ACC112 (cell line): ENCODE data around the gene PMAIP1.

Experiments used
- H2AFZ ChIP-seq: fragments of 200-600 bp; sonication (generic); one replicate; pipeline ENCODE4 v1.6.0; 2017; ENCODE audit warnings: antibody characterized with exemption, low read length; ENCODE audit not compliant: unreplicated experiment
- H3K27ac ChIP-seq: fragments of 200-600 bp; sonication (generic); 2 replicates; pipeline ENCODE4 v1.5.1; 2014; ENCODE audit warnings: low read depth, mild to moderate bottlenecking, antibody characterized with exemption, low read length, moderate library complexity
- H3K27me3 ChIP-seq: fragments of 200-600 bp; sonication (generic); 2 replicates; pipeline ENCODE4 v1.6.1; 2014; ENCODE audit warnings: mild to moderate bottlenecking, antibody characterized with exemption, low read length, moderate library complexity, mixed read lengths; ENCODE audit not compliant: insufficient read depth
- H3K36me3 ChIP-seq: fragments of 200-600 bp; sonication (generic); 2 replicates; pipeline ENCODE4 v1.6.1; 2016; ENCODE audit warnings: mild to moderate bottlenecking, antibody characterized with exemption, low read length, moderate library complexity, mixed read lengths; ENCODE audit not compliant: insufficient read depth
- H3K4me1 ChIP-seq: fragments of 200-600 bp; sonication (generic); one replicate; pipeline ENCODE4 v1.6.1; 2016; ENCODE audit warnings: low read length, mixed read lengths; ENCODE audit not compliant: insufficient read depth, unreplicated experiment, control insufficient read depth
- H3K4me3 ChIP-seq: fragments of 200-600 bp; sonication (generic); 2 replicates; pipeline ENCODE4 v1.5.1; 2014; ENCODE audit warnings: mild to moderate bottlenecking, low read depth, low read length
- H3K79me2 ChIP-seq: fragments of 200-600 bp; sonication (generic); one replicate; pipeline ENCODE4 v1.6.0; 2016; ENCODE audit warnings: low read length; ENCODE audit not compliant: control insufficient read depth, unreplicated experiment, insufficient read depth

Gene PMAIP1

DNA sequence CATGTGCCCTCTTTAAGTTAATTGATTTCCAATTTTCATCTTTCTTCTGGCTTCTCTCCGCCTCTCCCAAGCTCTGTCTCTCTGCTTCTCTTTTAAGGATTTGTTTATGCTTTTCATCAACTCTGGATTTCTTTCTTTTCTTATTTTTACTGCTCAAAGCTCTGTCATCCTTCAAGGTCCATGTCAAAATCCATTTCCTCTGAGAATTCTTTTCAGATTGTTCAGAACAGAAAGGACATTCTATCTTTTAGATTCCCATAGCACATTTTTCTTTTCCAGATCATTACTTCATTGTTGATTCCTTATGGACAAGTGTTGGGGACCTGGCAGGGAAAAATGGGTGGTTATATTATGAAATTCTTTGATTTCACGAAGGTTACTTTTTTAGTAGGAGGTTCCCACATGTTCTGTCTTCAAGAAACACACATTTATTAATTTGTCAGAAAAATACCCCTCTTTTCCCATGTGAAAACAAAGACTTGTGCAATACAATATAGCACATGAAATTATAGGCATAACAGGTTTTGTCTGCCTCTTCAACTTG, 12.3 kb downstream of the PMAIP1 start:
- Histone ChIP-seq H3K27me3 (no peaks in the 10 kb centered on the region), H3K36me3 (no peaks in the 10 kb centered on the region; the same call in 1 of the 2 replicates), H3K4me1 (peaks cover 51% of the 10 kb centered on the region), H2AFZ (no peak overlapping the region), H3K79me2 (no peaks in the 10 kb centered on the region), H3K4me3 (no peak overlapping the region), H3K27ac (peak overlapping the region; percentile 77)

DNA sequence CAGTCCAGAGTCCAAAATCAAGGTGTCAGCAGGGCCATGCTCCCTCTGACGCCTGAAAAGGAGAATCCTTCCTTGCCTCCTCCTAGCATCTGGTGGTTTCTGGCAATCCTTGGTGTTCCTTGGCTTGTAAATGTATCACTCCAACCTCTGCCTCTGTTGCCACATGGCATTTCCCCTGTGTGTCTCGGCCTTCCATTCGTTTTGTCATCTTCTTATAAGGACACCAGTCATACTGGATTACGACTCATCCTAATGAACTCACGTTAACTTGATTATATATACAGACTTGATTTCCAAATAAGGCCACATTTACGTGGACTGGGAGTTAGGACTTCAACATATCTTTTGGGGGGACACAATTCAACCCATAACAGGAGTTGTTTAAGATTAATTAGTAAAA, 15.8 kb downstream of the PMAIP1 start:
- H2AFZ ChIP-seq = no peak overlapping the region
- H3K36me3 ChIP-seq = no peaks in the 10 kb centered on the region; the same call in 1 of the 2 replicates
- H3K79me2 ChIP-seq = no peaks in the 10 kb centered on the region
- H3K27ac ChIP-seq = no peak overlapping the region
- H3K4me1 ChIP-seq = peaks cover 45% of the 10 kb centered on the region
- no peaks in the 10 kb centered on the region for H3K27me3 ChIP-seq
- H3K4me3 ChIP-seq = no peak overlapping the region

DNA sequence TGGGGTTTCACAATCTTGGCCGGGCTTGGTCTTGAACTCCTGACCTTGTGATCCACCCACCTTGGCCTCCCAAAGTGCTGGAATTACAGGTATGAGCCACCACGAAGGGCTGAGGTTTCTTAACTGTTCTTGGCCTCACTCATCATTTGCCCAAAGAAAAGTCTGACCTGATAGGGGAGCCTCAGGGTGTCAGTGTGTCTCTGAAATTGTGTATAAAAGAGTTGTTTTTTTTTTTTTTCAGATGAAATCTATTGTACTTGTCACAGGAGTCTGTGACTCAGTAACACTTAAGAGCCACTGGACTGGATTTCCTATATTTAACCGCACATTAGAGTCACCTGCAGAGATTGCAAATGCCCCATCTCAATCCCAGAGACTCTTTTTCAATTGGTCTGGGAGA, 16.9 kb downstream of the PMAIP1 start:
- Histone ChIP-seq H3K36me3 (no peaks in the 10 kb centered on the region; the same call in 1 of the 2 replicates), H3K27ac (no peak overlapping the region), H3K4me1 (peaks cover 34% of the 10 kb centered on the region), H3K4me3 (no peak overlapping the region), H2AFZ (no peak overlapping the region), H3K79me2 (no peaks in the 10 kb centered on the region), H3K27me3 (no peaks in the 10 kb centered on the region)

DNA sequence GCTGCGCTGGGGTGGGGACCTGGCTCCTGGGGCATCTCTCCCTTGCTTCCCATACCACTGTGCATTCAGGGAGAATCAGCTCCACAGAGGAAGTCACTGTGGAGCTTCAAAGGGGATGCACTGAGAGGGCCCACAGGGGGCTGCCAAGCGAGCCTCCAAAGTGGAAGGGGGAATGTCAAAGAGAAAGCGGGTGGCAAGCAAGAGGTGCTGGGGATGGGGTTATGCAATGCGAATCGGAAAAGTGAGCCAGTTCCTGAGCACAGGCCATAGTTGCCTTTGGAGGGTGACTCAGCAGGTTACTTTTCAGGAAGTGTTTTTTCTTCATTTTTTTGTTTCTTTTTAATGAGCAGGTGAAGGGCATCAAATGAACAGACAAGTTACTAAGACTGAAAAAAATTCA, 17.6 kb downstream of the PMAIP1 start:
- Histone ChIP-seq H3K79me2 (no peaks in the 10 kb centered on the region), H3K36me3 (no peaks in the 10 kb centered on the region; the same call in 1 of the 2 replicates), H3K27ac (peak overlapping the region; percentile 40), H3K27me3 (no peaks in the 10 kb centered on the region), H3K4me1 (peaks cover 28% of the 10 kb centered on the region), H3K4me3 (no peak overlapping the region), H2AFZ (no peak overlapping the region)

DNA sequence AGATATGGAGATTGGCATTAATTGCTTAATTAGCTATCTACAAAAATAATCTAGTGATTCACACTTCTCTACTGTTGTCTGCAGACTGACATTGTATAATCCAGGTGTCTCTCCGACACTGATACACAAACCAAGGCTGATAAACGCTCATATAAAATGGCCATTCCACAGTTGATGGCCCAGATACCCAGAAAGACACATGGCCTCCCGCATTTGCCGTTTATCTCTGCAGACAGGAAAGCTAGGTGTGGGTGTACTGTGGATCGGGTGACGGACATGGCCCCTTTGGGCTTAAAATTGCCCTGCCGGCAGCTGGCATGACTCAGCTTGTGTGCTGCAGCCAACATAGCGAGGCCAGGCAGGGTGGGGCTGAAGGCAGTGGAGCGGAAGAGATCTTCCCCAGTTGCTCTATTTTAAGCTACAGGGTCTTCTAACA, 18.5 kb downstream of the PMAIP1 start:
- H3K27ac ChIP-seq = peak overlapping the region; percentile 40
- H3K27me3 ChIP-seq = no peaks in the 10 kb centered on the region
- H3K4me3 ChIP-seq = peak overlapping the region; percentile 40; the same call in 1 of the 2 replicates
- no peaks in the 10 kb centered on the region for H3K36me3 ChIP-seq
- H3K4me1 ChIP-seq = peaks cover 32% of the 10 kb centered on the region
- peak overlapping the region; percentile 65 for H2AFZ ChIP-seq
- H3K79me2 ChIP-seq = no peaks in the 10 kb centered on the region

DNA sequence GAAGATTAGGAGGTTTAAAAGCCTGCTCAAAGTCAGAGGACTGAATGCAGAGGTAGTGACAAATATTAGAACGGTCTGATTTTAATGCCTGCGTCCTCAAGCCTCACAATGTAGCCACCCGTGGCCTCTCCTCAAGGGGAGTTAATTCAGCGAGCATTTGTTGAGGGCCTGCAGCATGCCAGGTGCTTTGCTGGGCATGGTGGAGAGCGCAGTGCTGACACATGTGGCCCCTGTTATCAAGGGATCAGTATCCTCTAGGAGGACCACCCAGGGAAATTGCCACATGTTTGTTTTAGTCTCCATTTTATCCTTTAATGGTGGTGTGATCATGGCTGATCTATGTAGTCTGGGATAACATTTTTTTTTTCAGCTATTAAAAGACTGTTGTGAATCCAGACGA, 19.2 kb downstream of the PMAIP1 start:
- Histone ChIP-seq H3K36me3 (no peaks in the 10 kb centered on the region), H3K27me3 (no peaks in the 10 kb centered on the region), H3K27ac (peak overlapping the region; percentile 40; the same call in 1 of the 2 replicates), H2AFZ (no peak overlapping the region), H3K79me2 (no peaks in the 10 kb centered on the region), H3K4me1 (peaks cover 32% of the 10 kb centered on the region), H3K4me3 (no peak overlapping the region)

DNA sequence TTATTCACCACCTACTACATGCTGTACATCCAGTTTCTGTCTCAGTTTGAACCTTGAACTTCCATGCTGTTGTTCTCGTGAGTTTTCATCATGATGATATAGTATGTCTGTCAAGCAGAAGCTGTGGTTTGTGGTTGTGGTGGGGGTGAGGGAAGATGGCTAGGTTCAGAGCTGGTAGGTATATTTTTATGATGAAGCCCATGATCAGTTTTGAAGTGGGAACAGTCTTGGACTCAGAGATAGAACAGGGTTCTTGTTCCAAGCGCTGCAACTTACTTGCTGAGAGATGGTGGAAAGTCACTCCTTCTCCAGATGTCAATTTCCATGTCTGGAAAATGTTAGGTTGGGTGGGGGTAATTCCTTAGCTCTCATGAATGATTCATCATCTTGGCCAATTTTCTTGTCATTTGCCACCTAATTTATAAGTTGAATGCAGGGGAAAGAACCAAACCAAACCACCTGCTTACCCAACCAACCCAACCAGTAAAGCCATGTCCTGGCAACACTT, 21.6 kb downstream of the PMAIP1 start:
- Histone ChIP-seq H3K27ac (no peak overlapping the region), H3K4me3 (no peak overlapping the region), H2AFZ (no peak overlapping the region), H3K79me2 (no peaks in the 10 kb centered on the region), H3K27me3 (no peaks in the 10 kb centered on the region), H3K4me1 (peaks cover 24% of the 10 kb centered on the region), H3K36me3 (no peaks in the 10 kb centered on the region)

DNA sequence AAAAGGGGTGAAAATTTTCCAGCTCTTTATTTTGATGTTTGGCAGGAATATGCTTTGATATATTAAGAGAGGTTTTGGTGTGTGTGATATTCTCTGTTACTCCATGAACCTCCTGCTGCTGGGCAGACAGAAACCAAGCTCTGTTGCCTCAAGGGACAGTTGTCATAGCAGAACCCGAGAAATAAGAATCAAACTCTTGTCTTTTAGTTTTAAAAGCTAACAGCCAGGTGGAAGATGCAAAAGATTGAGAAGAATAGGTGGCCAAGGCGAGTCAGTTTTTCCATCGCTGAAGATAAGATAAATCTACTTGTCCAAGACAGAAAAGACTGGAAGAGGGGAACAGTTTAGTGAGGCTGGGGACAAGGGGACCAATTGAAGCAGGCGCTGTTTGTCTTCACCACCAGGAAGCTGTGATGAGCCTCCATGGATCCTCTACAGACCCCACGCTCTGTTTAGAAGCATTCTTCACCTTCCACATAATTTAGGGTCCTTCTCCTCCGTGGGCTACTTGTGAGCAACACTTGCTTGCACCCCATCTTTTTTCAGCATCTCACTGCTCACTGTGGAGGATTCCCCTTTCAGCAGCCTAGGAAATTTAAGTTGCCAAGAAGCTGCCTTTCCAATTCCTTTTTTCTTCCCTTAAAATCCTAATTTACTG, 23.9 kb downstream of the PMAIP1 start:
- no peak overlapping the region for H3K27ac ChIP-seq
- no peaks in the 10 kb centered on the region for H3K79me2 ChIP-seq
- peaks cover 6% of the 10 kb centered on the region for H3K4me1 ChIP-seq
- H3K27me3 ChIP-seq = no peaks in the 10 kb centered on the region
- no peak overlapping the region for H2AFZ ChIP-seq
- H3K4me3 ChIP-seq = no peak overlapping the region
- no peaks in the 10 kb centered on the region for H3K36me3 ChIP-seq

DNA sequence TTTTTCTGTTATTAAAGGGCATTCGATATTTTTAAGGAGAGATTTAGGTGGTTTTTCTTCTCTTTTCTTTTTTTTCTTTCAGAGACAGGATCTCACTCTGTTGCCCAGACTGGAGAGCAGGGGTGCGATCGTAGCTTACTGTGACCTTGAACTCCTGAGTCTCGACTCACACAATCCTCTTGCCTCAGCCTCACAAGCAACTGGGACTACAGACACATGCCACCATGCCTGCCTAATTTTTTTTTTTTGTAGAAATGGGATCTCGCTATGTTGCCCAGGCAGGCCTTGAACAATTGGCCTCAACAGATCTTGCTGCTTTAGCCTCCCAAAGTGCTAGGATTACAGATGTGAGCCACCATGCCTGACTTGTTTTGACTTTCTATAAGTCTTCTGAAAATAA, 26.3 kb downstream of the PMAIP1 start:
- H3K36me3 ChIP-seq = no peaks in the 10 kb centered on the region
- no peaks in the 10 kb centered on the region for H3K79me2 ChIP-seq
- no peak overlapping the region for H2AFZ ChIP-seq
- H3K27ac ChIP-seq = no peak overlapping the region
- H3K4me3 ChIP-seq = no peak overlapping the region
- peaks cover 4% of the 10 kb centered on the region for H3K4me1 ChIP-seq
- no peaks in the 10 kb centered on the region for H3K27me3 ChIP-seq

DNA sequence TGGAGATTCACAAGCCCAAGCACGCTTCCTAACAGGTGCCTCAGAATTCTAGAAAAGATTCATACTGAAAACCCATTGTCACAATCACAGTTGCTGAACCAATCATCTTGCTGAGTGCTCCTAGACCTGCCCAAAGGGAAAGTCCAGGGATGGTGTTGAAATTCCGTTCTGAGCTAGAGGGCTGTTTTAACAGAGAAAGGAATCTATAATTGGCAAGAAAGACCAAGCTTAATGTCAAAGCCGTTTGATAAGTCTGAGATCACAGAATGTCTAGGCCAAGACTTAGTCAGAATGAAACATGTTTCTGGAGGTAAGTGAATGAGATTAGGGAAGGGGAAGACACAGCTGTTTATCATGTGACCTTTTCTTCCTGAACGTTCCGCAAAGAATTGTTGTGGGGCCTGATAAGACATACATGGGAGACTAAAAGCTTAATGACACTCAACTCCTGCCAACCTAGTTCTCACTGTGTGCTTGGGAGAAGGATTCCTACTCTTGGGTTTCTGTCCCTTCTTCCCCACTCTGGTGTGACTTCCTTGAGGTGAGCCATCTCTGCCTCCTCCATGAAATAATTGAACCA, 27.5 kb downstream of the PMAIP1 start:
- Histone ChIP-seq H3K27ac (no peak overlapping the region), H3K4me1 (peaks cover 4% of the 10 kb centered on the region), H3K79me2 (no peaks in the 10 kb centered on the region), H2AFZ (peak overlapping the region; percentile 73), H3K36me3 (no peaks in the 10 kb centered on the region), H3K27me3 (no peaks in the 10 kb centered on the region), H3K4me3 (no peak overlapping the region)

DNA sequence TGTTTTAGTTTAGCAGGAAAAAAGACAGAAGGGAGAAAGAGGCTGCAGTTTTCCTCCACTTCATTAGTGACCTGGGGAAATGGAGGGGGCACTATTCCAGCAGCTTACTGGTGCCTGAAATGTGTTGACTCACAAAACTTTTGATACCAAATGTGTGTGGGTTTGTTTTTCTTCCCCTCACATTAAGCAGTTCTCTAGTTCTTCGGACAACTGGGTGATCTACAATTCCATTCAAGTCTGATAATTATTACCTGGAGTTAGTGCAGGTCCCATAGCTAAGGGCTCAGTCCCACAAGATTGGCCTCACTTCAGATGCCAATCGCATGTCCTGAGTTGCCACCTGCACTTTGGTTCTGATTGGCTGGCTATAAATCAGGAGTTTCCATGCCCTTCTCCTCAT, 28.4 kb downstream of the PMAIP1 start:
- Histone ChIP-seq H3K27me3 (no peaks in the 10 kb centered on the region), H3K36me3 (no peaks in the 10 kb centered on the region), H3K79me2 (no peaks in the 10 kb centered on the region), H3K27ac (no peak overlapping the region), H3K4me3 (no peak overlapping the region), H3K4me1 (peaks cover 1% of the 10 kb centered on the region), H2AFZ (no peak overlapping the region)
